ENCODE measurements around the gene SPATA9. TPM values are rescaled to one million over a fixed set of nuclear protein-coding genes. Genes with fewer than 3 reads are reported as not detected.
"Not testable (repeated sequence)": the region's sequence is repeated elsewhere in the genome, so short reads cannot be mapped to it uniquely, and the experiment has no call there.

SPATA9 gene
- total and polyA plus RNA-seq, 3 donors from 2014 or later, result 7.4 to 36.9 (median 21.2) TPM

DNA sequence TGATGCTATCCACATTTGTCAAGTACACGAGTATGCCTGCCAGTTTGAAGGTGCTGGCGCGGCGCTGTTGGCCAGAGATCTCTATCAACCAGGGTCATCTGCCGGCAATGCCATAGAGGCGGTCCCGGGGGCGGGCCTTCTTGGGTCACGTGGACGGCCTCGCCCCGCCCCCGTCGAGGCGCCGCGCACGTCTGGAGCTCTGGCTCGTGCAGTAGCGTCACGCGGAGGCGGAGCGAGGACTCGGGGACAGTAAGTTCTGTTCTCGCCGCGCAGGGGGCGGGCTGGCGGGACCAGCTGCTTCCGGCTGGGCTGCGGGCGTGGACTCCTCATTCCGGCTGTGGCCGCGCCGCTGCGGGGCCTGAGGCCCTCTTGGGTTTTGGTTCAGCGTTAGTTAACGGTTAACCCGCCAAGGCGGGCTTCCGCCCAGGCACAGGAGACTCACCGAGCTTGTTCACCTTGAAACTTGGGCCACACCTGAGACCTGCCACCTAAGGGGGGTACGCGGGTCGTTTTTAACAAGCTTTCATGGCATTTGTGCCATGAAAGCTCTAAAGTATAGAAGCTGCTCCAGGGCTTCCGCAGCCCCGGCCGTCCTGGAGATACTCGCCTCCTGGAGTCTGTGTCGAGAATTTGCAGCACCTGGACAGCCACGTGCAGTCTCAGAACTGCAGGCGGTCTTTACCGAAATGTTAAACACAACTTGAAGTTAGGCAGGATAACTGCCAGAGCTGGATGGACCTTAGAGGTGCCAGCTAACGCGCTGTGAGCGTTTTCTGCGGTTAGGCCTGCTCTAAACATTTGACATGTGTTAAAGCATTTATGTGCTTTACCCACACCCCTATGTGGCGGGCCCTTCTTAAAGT, 36.0 kb downstream of the SPATA9 start, which contains the start of gene RFESD:
RFESD (plus strand) TSS at position 209 of the 863 bp plus-strand sequence. CDS start 5,495 bp downstream, outside the sequence.
- Histone ChIP-seq H3K4me3 (peak within 1 kb of the TSS; percentile 60 to 66), H3K27ac (peak within 1 kb of the TSS; percentile 95), H3K4me1 (peaks cover 12% of the 10 kb centered on the region), H3K9me3 (no peaks in the 10 kb centered on the region), H3K36me3 (ENCODE audit: low read depth, missing control alignments) (no peaks in the 10 kb centered on the region), H3K27me3 (no peaks in the 10 kb centered on the region)
- peak; percentile 99 for DNase-seq
- TF ChIP-seq, protein P1, sequence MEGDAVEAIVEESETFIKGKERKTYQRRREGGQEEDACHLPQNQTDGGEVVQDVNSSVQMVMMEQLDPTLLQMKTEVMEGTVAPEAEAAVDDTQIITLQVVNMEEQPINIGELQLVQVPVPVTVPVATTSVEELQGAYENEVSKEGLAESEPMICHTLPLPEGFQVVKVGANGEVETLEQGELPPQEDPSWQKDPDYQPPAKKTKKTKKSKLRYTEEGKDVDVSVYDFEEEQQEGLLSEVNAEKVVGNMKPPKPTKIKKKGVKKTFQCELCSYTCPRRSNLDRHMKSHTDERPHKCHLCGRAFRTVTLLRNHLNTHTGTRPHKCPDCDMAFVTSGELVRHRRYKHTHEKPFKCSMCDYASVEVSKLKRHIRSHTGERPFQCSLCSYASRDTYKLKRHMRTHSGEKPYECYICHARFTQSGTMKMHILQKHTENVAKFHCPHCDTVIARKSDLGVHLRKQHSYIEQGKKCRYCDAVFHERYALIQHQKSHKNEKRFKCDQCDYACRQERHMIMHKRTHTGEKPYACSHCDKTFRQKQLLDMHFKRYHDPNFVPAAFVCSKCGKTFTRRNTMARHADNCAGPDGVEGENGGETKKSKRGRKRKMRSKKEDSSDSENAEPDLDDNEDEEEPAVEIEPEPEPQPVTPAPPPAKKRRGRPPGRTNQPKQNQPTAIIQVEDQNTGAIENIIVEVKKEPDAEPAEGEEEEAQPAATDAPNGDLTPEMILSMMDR (IDR thresholded peaks at IDR 0.05), result peak in 2 of 3 experiments; percentile 27 to 29
- peak; percentile 67 for TF ChIP-seq POLR2A (IDR thresholded peaks at IDR 0.05)
- 1 to 3% methylated on average over 21 to 60 of the region's 60 CpGs for WGBS, 2 donors
- intact Hi-C loops (cut with DNase I; ENCODE audit: low total_unique reads), result loop anchor here (2.0 to 10.0 kb wide), 2 partner anchors 86 to 198 kb away; no protein-coding TSS in a partner anchor

DNA sequence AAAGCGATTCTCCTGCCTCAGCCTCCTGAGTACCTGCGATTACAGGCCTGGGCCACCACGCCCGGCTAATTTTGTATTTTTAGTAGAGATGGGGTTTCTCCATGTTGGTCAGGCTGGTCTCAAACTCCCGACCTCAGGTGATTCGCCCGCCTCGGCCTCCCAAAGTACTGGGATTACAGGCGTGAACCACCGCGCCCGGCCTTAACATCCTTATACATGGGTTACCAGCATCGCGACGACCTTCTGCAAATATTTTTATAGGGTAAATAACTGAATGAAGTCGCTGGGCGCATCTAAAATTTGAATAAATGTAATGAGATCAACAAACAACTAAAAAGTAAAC, 36.6 kb downstream of the SPATA9 start:
- Histone ChIP-seq H3K4me3 (peak overlapping the region; percentile 60 to 66), H3K4me1 (peaks cover 18% of the 10 kb centered on the region), H3K27ac (peak overlapping the region; percentile 95)
- not testable (repeated sequence) for H3K9me3 ChIP-seq; H3K36me3 ChIP-seq (ENCODE audit: low read depth, missing control alignments); H3K27me3 ChIP-seq; DNase-seq
- 46 to 70% methylated on average over 14 to 17 of the region's 17 CpGs for WGBS, 2 donors
- intact Hi-C loops (cut with DNase I; ENCODE audit: low total_unique reads), result loop anchor here (2.0 to 10.0 kb wide), 2 partner anchors 87 to 199 kb away; no protein-coding TSS in a partner anchor

DNA sequence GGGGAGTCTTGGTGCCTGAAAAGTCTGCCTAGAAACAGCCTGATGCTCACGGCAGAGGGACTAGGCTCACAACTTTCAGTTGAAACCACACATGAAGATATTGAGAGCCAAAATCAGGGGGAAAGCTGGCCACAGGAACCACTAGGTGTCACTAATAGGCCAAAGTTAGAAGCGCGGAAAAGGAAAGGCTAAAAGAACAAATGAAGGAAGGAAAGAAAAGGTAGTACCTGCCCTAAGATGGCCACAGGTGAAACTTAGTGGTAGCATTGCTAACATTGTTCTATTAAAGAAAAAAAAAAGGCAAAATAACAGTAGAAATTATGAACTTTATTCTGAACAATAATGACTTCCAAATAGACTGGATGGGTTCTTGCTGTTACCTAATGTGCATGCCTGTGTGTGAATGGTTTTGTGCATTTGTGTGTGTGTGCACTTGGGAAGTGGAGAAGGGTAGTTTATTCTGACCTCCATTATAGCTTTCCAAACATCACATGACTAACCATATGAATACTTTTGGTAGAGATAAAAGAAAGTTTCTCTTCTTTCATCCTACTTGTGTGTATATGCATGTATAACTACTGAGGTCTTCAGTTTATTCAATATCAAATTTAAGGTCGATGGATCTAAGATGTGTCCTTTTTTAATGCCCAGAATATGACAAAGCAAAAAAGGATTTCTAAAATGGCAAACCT, 38.3 kb downstream of the SPATA9 start:
- Histone ChIP-seq H3K36me3 (ENCODE audit: low read depth, missing control alignments) (no peaks in the 10 kb centered on the region), H3K4me3 (no peak overlapping the region), H3K9me3 (no peaks in the 10 kb centered on the region), H3K27me3 (no peaks in the 10 kb centered on the region), H3K27ac (peak overlapping the region; percentile 95), H3K4me1 (peaks cover 18% of the 10 kb centered on the region)
- TF ChIP-seq, protein P1 (IDR thresholded peaks at IDR 0.05), result peak; percentile 61 to 73 (median 71)
- TF ChIP-seq POLR2A (IDR thresholded peaks at IDR 0.05), result no peak
- 29 to 31% methylated on average over 4 of the region's 4 CpGs for WGBS, 2 donors
- peak; percentile 79 for DNase-seq
- intact Hi-C loops (cut with DNase I; ENCODE audit: low total_unique reads), result loop anchor here (10.0 kb wide), 1 partner anchor 200 kb away; no protein-coding TSS in a partner anchor

DNA sequence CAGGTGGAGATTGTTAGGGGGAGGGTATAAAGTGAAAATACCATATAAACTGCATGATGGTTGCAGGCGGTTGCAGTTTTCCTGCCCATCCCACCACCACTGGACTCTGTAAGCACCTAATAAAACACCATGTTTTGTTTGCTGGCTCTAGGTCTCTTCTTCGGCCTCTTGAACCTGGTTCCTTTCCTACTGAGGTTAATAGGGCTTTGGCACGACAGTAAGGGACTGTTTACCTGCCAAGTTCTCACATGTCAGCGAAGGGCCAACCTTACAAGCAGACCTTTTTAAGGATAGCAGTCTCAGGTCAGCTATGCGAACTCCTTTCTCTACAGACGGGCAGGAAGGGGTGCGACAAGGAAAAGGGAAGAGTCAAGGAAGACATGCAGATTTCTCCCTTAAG, 39.6 kb downstream of the SPATA9 start:
- Histone ChIP-seq H3K27ac (no peak overlapping the region), H3K36me3 (ENCODE audit: low read depth, missing control alignments) (no peaks in the 10 kb centered on the region), H3K4me3 (no peak overlapping the region), H3K4me1 (peaks cover 18% of the 10 kb centered on the region), H3K27me3 (no peaks in the 10 kb centered on the region), H3K9me3 (no peaks in the 10 kb centered on the region)
- intact Hi-C loops (cut with DNase I; ENCODE audit: low total_unique reads), result loop anchor here (10.0 kb wide), 1 partner anchor 202 kb away; no protein-coding TSS in a partner anchor
- TF ChIP-seq, protein P1 (IDR thresholded peaks at IDR 0.05), result no peak
- no peak for TF ChIP-seq POLR2A (IDR thresholded peaks at IDR 0.05)
- 86 to 89% methylated on average over 7 of the region's 7 CpGs for WGBS, 2 donors
- DNase-seq, result no peak

DNA sequence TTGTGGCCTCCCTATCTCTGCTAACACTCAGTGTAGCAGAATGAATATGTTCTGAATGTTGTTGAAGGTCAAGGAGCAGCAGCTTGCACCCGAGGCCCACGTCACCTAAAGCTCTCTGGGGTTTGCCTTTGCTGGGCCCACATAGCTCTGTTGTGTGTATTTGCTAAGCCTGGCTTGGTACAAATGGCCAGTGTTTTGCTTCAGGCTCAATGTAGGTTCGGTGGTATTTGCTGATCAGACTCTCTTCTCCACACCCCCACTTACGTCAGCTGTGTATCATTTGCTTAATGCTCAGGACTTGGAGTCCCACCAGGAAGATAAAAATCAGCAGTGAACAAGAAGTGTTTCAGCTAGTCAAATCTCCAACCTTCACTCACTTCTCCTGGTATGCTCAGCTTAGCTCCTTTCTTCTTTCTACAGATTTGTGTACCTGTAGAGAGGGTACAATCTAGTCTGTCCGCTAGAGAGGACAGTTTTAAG, 41.0 kb downstream of the SPATA9 start:
- Histone ChIP-seq H3K27me3 (no peaks in the 10 kb centered on the region), H3K4me3 (no peak overlapping the region), H3K4me1 (peaks cover 14% of the 10 kb centered on the region), H3K36me3 (ENCODE audit: low read depth, missing control alignments) (no peaks in the 10 kb centered on the region), H3K9me3 (no peaks in the 10 kb centered on the region), H3K27ac (peak overlapping the region; percentile 55 to 79)
- peak; percentile 74 for DNase-seq
- intact Hi-C loops (cut with DNase I; ENCODE audit: low total_unique reads), result loop anchor here (10.0 kb wide), 1 partner anchor 203 kb away; no protein-coding TSS in a partner anchor
- 33 to 58% methylated on average over 5 of the region's 5 CpGs for WGBS, 2 donors
- TF ChIP-seq, protein P1 (IDR thresholded peaks at IDR 0.05), result no peak
